GM12878 (cell line): Measurements from ENCODE around the gene ADGRE2. TPM values are rescaled to one million over a fixed set of nuclear protein-coding genes. Genes with fewer than 3 reads are reported as not detected.
"Not testable (repeated sequence)": the region's sequence is repeated elsewhere in the genome, so short reads cannot be mapped to it uniquely, and the experiment has no call there.

Source experiments
- ATAC-seq: fragments of 200-7000 bp; cut with Tn5 transposase; 3 replicates; pipeline ENCODE4 v1.9.1; 2020; ENCODE audit warnings: mild to moderate bottlenecking, moderate library complexity
- BruUV-seq: library from RNA; stranded (reverse); fragments of 400-500 nt; replicated peaks from 2 replicates; lab custom pipeline; 2021; lab: Mats Ljungman, UMichigan
- CTCF ChIA-PET: fragments of 300-600 bp; sonication (Branson Sonifier 250); formaldehyde crosslinking; extraction: SDS; loops from one replicate; lab custom pipeline; 2021; ENCODE audit warnings: inconsistent platforms; lab: Yijun Ruan, JAX
- POLR2A ChIA-PET: fragments of 350-600 bp; formaldehyde crosslinking; extraction: SDS; loops from one replicate; lab custom pipeline; 2021; ENCODE audit warnings: inconsistent platforms; lab: Charles Lee
- RAD21 ChIA-PET: fragments of 300-600 bp; sonication (Branson Sonifier 250); formaldehyde crosslinking; loops from one replicate; lab custom pipeline; 2023; ENCODE audit warnings: antibody characterized with exemption; ENCODE audit not compliant: unreplicated experiment; lab: Charles Lee
- SMC1A ChIA-PET: fragments of 300-600 bp; sonication (Branson Sonifier 250); formaldehyde crosslinking; loops from one replicate; lab custom pipeline; 2023; ENCODE audit not compliant: unreplicated experiment, uncharacterized antibody; lab: Charles Lee
- DNase-seq: peaks from one replicate; pipeline ENCODE4 v3.0.0-alpha.2; 2011; ENCODE audit warnings: low read depth, low spot score
- FAIRE-seq: peaks from 3 replicates; lab custom pipeline; 2011; peaks lifted over from hg19 to GRCh38; lab: Jason Lieb, UNC
- H2AFZ ChIP-seq: 2 replicates; pipeline ENCODE4 v1.6.0; 2011; ENCODE audit warnings: low read depth, low read length, control low read depth; ENCODE audit not compliant: control insufficient read depth
- H3K27ac ChIP-seq: 2 replicates; pipeline ENCODE4 v1.5.1; 2011; ENCODE audit warnings: control low read depth; ENCODE audit not compliant: control insufficient read depth, insufficient read depth
- H3K27me3 ChIP-seq, 2 experiments: replicated peaks in 1 of 2; 2 replicates each; pipeline versions ENCODE4 v1.6.0 to v1.6.1; 2011; ENCODE audit warnings: low read length in 1 of 2; ENCODE audit not compliant: control insufficient read depth in 2 of 2, insufficient read depth in 2 of 2
- H3K36me3 ChIP-seq, 2 experiments: 2 replicates each; pipeline ENCODE4 v1.5.1; 2011; ENCODE audit warnings: low read length in 1 of 2; ENCODE audit not compliant: control insufficient read depth in 2 of 2, insufficient read depth in 2 of 2
- H3K4me1 ChIP-seq: 2 replicates; pipeline ENCODE4 v1.6.1; 2011; ENCODE audit warnings: mild to moderate bottlenecking, low read length, moderate library complexity, mixed read lengths; ENCODE audit not compliant: control insufficient read depth, insufficient read depth
- H3K4me2 ChIP-seq: 2 replicates; pipeline ENCODE4 v1.6.0; 2011; ENCODE audit warnings: control low read depth; ENCODE audit not compliant: control insufficient read depth, insufficient read depth
- H3K4me3 ChIP-seq: fragments of 200-600 bp; sonication (generic); 2 replicates; pipeline ENCODE4 v1.5.1; 2016
- H3K79me2 ChIP-seq: 2 replicates; pipeline ENCODE4 v1.6.0; 2011; ENCODE audit warnings: low read length; ENCODE audit not compliant: control insufficient read depth, insufficient read depth
- H3K9ac ChIP-seq: 2 replicates; pipeline ENCODE4 v1.8.0; 2011; ENCODE audit warnings: low read length, control low read depth, mixed read lengths; ENCODE audit not compliant: control insufficient read depth, insufficient read depth
- H3K9me3 ChIP-seq: replicated peaks from 3 replicates; pipeline ENCODE4 v1.5.1; 2011; ENCODE audit warnings: mild to moderate bottlenecking, low read length; ENCODE audit not compliant: control insufficient read depth, insufficient read depth
- H4K20me1 ChIP-seq: 2 replicates; pipeline ENCODE4 v1.6.0; 2011; ENCODE audit not compliant: control insufficient read depth, insufficient read depth
- ESRRA ChIP-seq: IDR thresholded peaks from 2 replicates; pipeline ENCODE4 v1.6.1; 2012; ENCODE audit warnings: mild to moderate bottlenecking, low read length, improper control_type of control experiment
- JUND ChIP-seq: IDR thresholded peaks from 2 replicates; pipeline ENCODE4 v1.6.1; 2012; ENCODE audit warnings: low read depth, mild to moderate bottlenecking, low read length, improper control_type of control experiment, moderate library complexity
- MEF2B ChIP-seq: fragments of 450-650 bp; IDR thresholded peaks from 2 replicates; pipeline ENCODE4 v1.6.1; 2018; ENCODE audit warnings: mild to moderate bottlenecking, moderate library complexity; ENCODE audit not compliant: partially characterized antibody, poor library complexity, severe bottlenecking
- NBN ChIP-seq: fragments of 450-650 bp; IDR thresholded peaks from 2 replicates; pipeline ENCODE4 v1.6.1; 2016
- RCOR1 ChIP-seq: conservative IDR thresholded peaks from 2 replicates; pipeline ENCODE4 v1.6.1; 2012; ENCODE audit warnings: low read depth, low read length, improper control_type of control experiment
- TCF12 ChIP-seq: IDR thresholded peaks from 2 replicates; pipeline ENCODE4 v1.6.1; 2011; ENCODE audit warnings: low read depth, mild to moderate bottlenecking, low read length
- ZNF622 ChIP-seq: fragments of 450-650 bp; IDR thresholded peaks from 2 replicates; pipeline ENCODE4 v1.6.1; 2017; ENCODE audit warnings: mild to moderate bottlenecking, inconsistent platforms
- WGBS: methylation state at CpG from one replicate; pipeline ENCODE4 v1.1.6; 2016; ENCODE audit warnings: low lambda C conversion rate; ENCODE audit not compliant: insufficient replicate concordance, insufficient coverage; ENCODE audit errors: missing lambda C conversion rate; 5-methylcytosine and 5-hydroxymethylcytosine counted together
- in situ Hi-C: fragments of 300-500 bp; cut with MboI; formaldehyde crosslinking; loops from 9 replicates; pipeline ENCODE4 v1.14.3; 2018; ENCODE audit warnings: mixed read lengths
- intact Hi-C: fragments of 100-400 bp; cut with micrococcal nuclease; formaldehyde crosslinking; loops from one replicate; pipeline ENCODE4 v1.14.2; 2022; ENCODE audit not compliant: unreplicated experiment
- polyA plus RNA-seq, 11 experiments: library from polyadenylated mRNA; depleted of rRNA in 4 of 11; unstranded in 6 of 11; stranded (reverse) in 5 of 11; fragments of >200 nt; fragmentation: Nextera tagmentation in 4 of 11; fragmentation: Illumina TruSeq in 1 of 11; extraction: Ambion mirVana in 4 of 11; extraction: Trizol in 1 of 11; gene quantifications; 1 replicate in 1 of 11; 2 replicates in 10 of 11; pipeline versions ENCODE4 v1.2.1 to v1.2.3, GENCODE V29; 2011 to 2016; ENCODE audit warnings: inconsistent platforms in 2 of 11, missing spikeins in 2 of 11, low read depth in 1 of 11
- total RNA-seq, 4 experiments: library from RNA; depleted of rRNA in 3 of 4; stranded (reverse); fragments of >200 nt in 3 of 4; fragmentation: Illumina TruSeq in 1 of 4; extraction: Trizol in 1 of 4; gene quantifications; 2 replicates each; pipeline versions ENCODE4 v1.2.1 to v1.2.3, GENCODE V29; 2013 to 2021
- TF ChIP-seq, protein P1 (sequence below): IDR thresholded peaks from 2 replicates; pipeline ENCODE4 v1.6.1; 2011; ENCODE audit warnings: mild to moderate bottlenecking, low read depth, low read length, moderate library complexity; ENCODE audit not compliant: insufficient replicate concordance
- TF ChIP-seq, protein P2 (sequence below): IDR thresholded peaks from 2 replicates; pipeline ENCODE4 v1.6.1; 2012; ENCODE audit warnings: low read length, inconsistent platforms

ADGRE2 gene
- total and polyA plus RNA-seq, 10 of the 15 experiments (the other 5 are each of a cell fraction or from before 2014, with no cell fraction given): 0.15 to 12.7 (median 4.6) TPM

- WGBS: 21% methylated on average over 2 of the region's 2 CpGs
- ChIA-PET CTCF (no interaction called here), SMC1A (no interaction called here), POLR2A (interaction anchor here (0.5 kb wide), 1 partner anchor 140 kb away, joined by 3 read pairs; no protein-coding TSS in a partner anchor), RAD21 (no interaction called here)
- no peaks in the 10 kb centered on the region for H3K4me1 ChIP-seq
- no peak overlapping the region for H3K4me3 ChIP-seq
- FAIRE-seq: no peak
- H3K36me3 ChIP-seq: no peaks in the 10 kb centered on the region; a peak in 1 of 4 replicates
- no peak overlapping the region for H3K27ac ChIP-seq
- no peak for ATAC-seq
- intact Hi-C loops (no loop called here), in situ Hi-C loops (loop anchor here (5.0 kb wide), 1 partner anchor 370 kb away; no protein-coding TSS in a partner anchor)
- H3K4me2 ChIP-seq: no peak overlapping the region
- no peaks in the 10 kb centered on the region for H3K9me3 ChIP-seq
- no peaks in the 10 kb centered on the region for H3K27me3 ChIP-seq
- H3K79me2 ChIP-seq: no peaks in the 10 kb centered on the region
- BruUV-seq: no TSS peak
- H2AFZ ChIP-seq: no peak overlapping the region
- no peak for TF ChIP-seq MEF2B
- TF ChIP-seq TCF12: no peak
- TF ChIP-seq JUND: no peak
- TF ChIP-seq ZNF622: no peak
- TF ChIP-seq, protein P1, sequence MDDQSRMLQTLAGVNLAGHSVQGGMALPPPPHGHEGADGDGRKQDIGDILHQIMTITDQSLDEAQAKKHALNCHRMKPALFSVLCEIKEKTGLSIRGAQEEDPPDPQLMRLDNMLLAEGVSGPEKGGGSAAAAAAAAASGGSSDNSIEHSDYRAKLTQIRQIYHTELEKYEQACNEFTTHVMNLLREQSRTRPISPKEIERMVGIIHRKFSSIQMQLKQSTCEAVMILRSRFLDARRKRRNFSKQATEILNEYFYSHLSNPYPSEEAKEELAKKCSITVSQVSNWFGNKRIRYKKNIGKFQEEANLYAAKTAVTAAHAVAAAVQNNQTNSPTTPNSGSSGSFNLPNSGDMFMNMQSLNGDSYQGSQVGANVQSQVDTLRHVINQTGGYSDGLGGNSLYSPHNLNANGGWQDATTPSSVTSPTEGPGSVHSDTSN: no peak
- TF ChIP-seq, protein P2, sequence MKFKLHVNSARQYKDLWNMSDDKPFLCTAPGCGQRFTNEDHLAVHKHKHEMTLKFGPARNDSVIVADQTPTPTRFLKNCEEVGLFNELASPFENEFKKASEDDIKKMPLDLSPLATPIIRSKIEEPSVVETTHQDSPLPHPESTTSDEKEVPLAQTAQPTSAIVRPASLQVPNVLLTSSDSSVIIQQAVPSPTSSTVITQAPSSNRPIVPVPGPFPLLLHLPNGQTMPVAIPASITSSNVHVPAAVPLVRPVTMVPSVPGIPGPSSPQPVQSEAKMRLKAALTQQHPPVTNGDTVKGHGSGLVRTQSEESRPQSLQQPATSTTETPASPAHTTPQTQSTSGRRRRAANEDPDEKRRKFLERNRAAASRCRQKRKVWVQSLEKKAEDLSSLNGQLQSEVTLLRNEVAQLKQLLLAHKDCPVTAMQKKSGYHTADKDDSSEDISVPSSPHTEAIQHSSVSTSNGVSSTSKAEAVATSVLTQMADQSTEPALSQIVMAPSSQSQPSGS: no peak
- TF ChIP-seq RCOR1: no peak
- no peak for TF ChIP-seq NBN
- no peak for TF ChIP-seq ESRRA
- no peaks in the 10 kb centered on the region for H4K20me1 ChIP-seq
- DNase-seq: no peak
- H3K9ac ChIP-seq: no peak overlapping the region
Measured at GRCh38 chr19:14767466-14767971, 10.8 kb downstream of the ADGRE2 start.

DNA sequence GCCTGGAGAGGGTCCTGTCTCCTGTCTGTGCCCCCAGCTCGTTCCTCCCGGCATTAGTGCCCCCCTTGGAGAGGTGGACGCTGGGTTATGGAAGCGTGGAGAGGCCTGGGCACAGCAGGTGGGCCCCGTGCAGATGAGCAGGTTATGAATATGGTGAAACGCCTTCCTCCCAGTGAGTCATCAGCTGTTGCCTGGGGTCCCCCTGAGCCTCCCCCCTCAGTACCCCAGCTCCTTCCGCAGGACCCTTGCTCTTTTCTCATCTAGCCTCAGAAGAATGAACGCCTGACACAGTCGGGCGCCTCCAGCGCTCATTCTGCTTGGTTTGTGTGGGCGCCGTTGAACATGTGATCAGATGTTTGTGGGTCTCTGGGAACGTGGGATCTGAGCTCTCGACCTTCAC, 12.5 kb downstream of the ADGRE2 start:
- BruUV-seq, H3K9ac ChIP-seq, FAIRE-seq, H4K20me1 ChIP-seq, DNase-seq, SMC1A ChIA-PET, H2AFZ ChIP-seq, H3K4me1 ChIP-seq, H3K4me3 ChIP-seq, H3K9me3 ChIP-seq, ATAC-seq, H3K4me2 ChIP-seq, H3K27me3 ChIP-seq, H3K36me3 ChIP-seq, H3K79me2 ChIP-seq, H3K27ac ChIP-seq, intact Hi-C loops, CTCF ChIA-PET, POLR2A ChIA-PET: not testable (repeated sequence)
- in situ Hi-C loops: loop anchor here (5.0 kb wide), 1 partner anchor 369 kb away; no protein-coding TSS in a partner anchor
- 62% methylated on average over 15 of the region's 15 CpGs for WGBS
- RAD21 ChIA-PET: interaction anchor here (0.6 kb wide), 1 partner anchor 382 kb away, joined by 5 read pairs; no protein-coding TSS in a partner anchor
